ENCODE results near the gene KCNE4.

Gene KCNE4

GRCh38 chr2:223087466-223087865 is 35.5 kb downstream of the KCNE4 start:
- H3K4me2 ChIP-seq (ENCODE audit: low read depth, low read length), result no peak overlapping the region
- no peaks in the 10 kb centered on the region for H3K27me3 ChIP-seq (replicated peaks; ENCODE audit: insufficient read depth, low read length)
- H3K27ac ChIP-seq (ENCODE audit: low read length), result no peak overlapping the region
- no peak overlapping the region for H2AFZ ChIP-seq (ENCODE audit: low read length)
- no peak overlapping the region for H3K4me3 ChIP-seq (ENCODE audit: low read length)
- H3F3A ChIP-seq (ENCODE audit: insufficient read depth, low read length), result no peaks in the 10 kb centered on the region
- H3K79me2 ChIP-seq (ENCODE audit: low read length), result no peaks in the 10 kb centered on the region
- no peaks in the 10 kb centered on the region for H3K9me2 ChIP-seq (replicated peaks; ENCODE audit: insufficient read depth, low read length)
- no peaks in the 10 kb centered on the region for H3K4me1 ChIP-seq (ENCODE audit: low read length)
- H4K20me1 ChIP-seq (ENCODE audit: insufficient read depth, low read length), result no peaks in the 10 kb centered on the region
- no peak overlapping the region for H3K9ac ChIP-seq (ENCODE audit: low read length)
- H3K36me3 ChIP-seq (replicated peaks; ENCODE audit: insufficient read depth, low read length), result no peaks in the 10 kb centered on the region
- H3K9me3 ChIP-seq (replicated peaks; ENCODE audit: insufficient read depth, low read length), result no peaks in the 10 kb centered on the region
- DNase-seq, result no peak
- TF ChIP-seq EZH2phosphoT487 (IDR thresholded peaks at IDR 0.05; ENCODE audit: low read length), result no peak
- no peak for TF ChIP-seq EZH2 (optimal IDR thresholded peaks at IDR 0.05; ENCODE audit: low read depth, low read length)
- TF ChIP-seq, protein P1, sequence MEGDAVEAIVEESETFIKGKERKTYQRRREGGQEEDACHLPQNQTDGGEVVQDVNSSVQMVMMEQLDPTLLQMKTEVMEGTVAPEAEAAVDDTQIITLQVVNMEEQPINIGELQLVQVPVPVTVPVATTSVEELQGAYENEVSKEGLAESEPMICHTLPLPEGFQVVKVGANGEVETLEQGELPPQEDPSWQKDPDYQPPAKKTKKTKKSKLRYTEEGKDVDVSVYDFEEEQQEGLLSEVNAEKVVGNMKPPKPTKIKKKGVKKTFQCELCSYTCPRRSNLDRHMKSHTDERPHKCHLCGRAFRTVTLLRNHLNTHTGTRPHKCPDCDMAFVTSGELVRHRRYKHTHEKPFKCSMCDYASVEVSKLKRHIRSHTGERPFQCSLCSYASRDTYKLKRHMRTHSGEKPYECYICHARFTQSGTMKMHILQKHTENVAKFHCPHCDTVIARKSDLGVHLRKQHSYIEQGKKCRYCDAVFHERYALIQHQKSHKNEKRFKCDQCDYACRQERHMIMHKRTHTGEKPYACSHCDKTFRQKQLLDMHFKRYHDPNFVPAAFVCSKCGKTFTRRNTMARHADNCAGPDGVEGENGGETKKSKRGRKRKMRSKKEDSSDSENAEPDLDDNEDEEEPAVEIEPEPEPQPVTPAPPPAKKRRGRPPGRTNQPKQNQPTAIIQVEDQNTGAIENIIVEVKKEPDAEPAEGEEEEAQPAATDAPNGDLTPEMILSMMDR (IDR thresholded peaks at IDR 0.05; ENCODE audit: low read length), result no peak

DNA sequence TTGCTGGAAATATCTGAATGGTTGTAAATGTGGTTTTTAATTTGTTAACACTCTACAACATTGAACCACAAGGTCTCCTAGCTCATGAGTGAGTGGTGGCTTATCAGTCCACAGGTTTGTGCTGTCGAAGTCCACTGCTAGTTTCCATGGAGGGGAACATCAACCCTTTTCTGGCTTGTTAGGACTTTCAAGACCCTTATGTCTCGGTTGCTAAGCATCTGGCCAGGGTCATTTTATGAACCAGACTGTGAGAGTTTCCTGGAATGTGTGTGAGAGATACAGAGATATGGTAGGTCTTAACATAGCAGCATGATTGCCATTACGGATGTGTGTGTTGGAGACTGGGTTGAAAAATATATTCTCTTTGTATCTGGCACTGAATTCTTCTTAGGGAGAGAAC is 36.9 kb downstream of the KCNE4 start:
- Histone ChIP-seq H3K27ac (ENCODE audit: low read length) (no peak overlapping the region), H3K4me1 (ENCODE audit: low read length) (no peaks in the 10 kb centered on the region), H3K27me3 (replicated peaks; ENCODE audit: insufficient read depth, low read length) (no peaks in the 10 kb centered on the region), H3K79me2 (ENCODE audit: low read length) (no peaks in the 10 kb centered on the region), H3K36me3 (replicated peaks; ENCODE audit: insufficient read depth, low read length) (no peaks in the 10 kb centered on the region), H2AFZ (ENCODE audit: low read length) (no peak overlapping the region), H3K9me3 (replicated peaks; ENCODE audit: insufficient read depth, low read length) (no peaks in the 10 kb centered on the region), H3F3A (ENCODE audit: insufficient read depth, low read length) (no peaks in the 10 kb centered on the region), H3K9me2 (replicated peaks; ENCODE audit: insufficient read depth, low read length) (no peaks in the 10 kb centered on the region), H4K20me1 (ENCODE audit: insufficient read depth, low read length) (no peaks in the 10 kb centered on the region), H3K9ac (ENCODE audit: low read length) (no peak overlapping the region), H3K4me3 (ENCODE audit: low read length) (no peak overlapping the region), H3K4me2 (ENCODE audit: low read depth, low read length) (no peak overlapping the region)
- no peak for TF ChIP-seq EZH2 (optimal IDR thresholded peaks at IDR 0.05; ENCODE audit: low read depth, low read length)
- DNase-seq, result no peak

GRCh38 chr2:223090039-223090438 is 38.0 kb downstream of the KCNE4 start:
- Histone ChIP-seq H3K9me3 (replicated peaks; ENCODE audit: insufficient read depth, low read length) (no peaks in the 10 kb centered on the region), H4K20me1 (ENCODE audit: insufficient read depth, low read length) (no peaks in the 10 kb centered on the region), H3K4me1 (ENCODE audit: low read length) (no peaks in the 10 kb centered on the region), H2AFZ (ENCODE audit: low read length) (no peak overlapping the region), H3K36me3 (replicated peaks; ENCODE audit: insufficient read depth, low read length) (no peaks in the 10 kb centered on the region), H3K4me3 (ENCODE audit: low read length) (no peak overlapping the region), H3K9ac (ENCODE audit: low read length) (no peak overlapping the region), H3K79me2 (ENCODE audit: low read length) (no peaks in the 10 kb centered on the region), H3K4me2 (ENCODE audit: low read depth, low read length) (no peak overlapping the region), H3K27me3 (replicated peaks; ENCODE audit: insufficient read depth, low read length) (no peaks in the 10 kb centered on the region), H3F3A (ENCODE audit: insufficient read depth, low read length) (no peaks in the 10 kb centered on the region), H3K27ac (ENCODE audit: low read length) (no peak overlapping the region), H3K9me2 (replicated peaks; ENCODE audit: insufficient read depth, low read length) (no peaks in the 10 kb centered on the region)
- no peak for TF ChIP-seq EZH2 (optimal IDR thresholded peaks at IDR 0.05; ENCODE audit: low read depth, low read length)
- no peak for TF ChIP-seq EZH2phosphoT487 (IDR thresholded peaks at IDR 0.05; ENCODE audit: low read length)
- TF ChIP-seq, protein P1 (IDR thresholded peaks at IDR 0.05; ENCODE audit: low read length), result no peak
- no peak for DNase-seq

DNA sequence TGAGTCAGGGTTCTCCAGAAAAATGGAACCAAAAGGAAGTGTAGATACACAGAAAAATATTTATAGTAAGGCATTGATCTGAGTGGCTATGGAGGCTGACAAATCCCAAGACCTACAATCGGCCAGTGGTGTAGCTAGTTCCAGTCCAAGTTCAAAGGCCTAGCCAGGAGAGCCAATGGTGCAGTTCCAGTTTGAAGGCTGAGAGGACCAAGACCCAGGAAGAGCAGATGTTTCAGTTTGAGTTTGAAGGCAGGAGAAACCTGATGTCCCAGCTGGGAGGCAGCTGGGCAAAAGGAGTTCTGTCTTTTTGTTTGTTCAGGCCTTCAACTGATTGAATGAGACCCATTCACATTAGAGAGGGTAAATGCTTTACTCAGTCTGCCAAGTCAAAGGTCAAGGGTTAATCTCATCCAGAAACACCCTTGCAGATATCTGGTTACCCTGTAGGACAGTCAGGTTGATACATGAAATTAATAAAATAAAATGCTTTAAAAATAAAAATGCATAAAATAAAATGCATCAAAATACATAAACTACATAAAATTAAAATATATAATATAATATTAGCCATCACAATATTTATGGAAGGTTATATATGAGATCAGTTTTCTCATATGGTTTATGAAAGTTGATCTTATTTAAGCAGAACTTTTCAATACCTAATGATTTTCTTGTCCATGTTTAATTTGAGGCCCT is 38.7 kb downstream of the KCNE4 start:
- DNase-seq, result no peak
- Histone ChIP-seq H2AFZ (ENCODE audit: low read length) (no peak overlapping the region), H3K36me3 (replicated peaks; ENCODE audit: insufficient read depth, low read length) (no peaks in the 10 kb centered on the region), H3K9me3 (replicated peaks; ENCODE audit: insufficient read depth, low read length) (no peaks in the 10 kb centered on the region), H3K4me2 (ENCODE audit: low read depth, low read length) (no peak overlapping the region), H3K79me2 (ENCODE audit: low read length) (no peaks in the 10 kb centered on the region), H3K27ac (ENCODE audit: low read length) (no peak overlapping the region), H3K9ac (ENCODE audit: low read length) (no peak overlapping the region), H3K27me3 (replicated peaks; ENCODE audit: insufficient read depth, low read length) (no peaks in the 10 kb centered on the region), H3K4me1 (ENCODE audit: low read length) (no peaks in the 10 kb centered on the region), H3F3A (ENCODE audit: insufficient read depth, low read length) (no peaks in the 10 kb centered on the region), H3K4me3 (ENCODE audit: low read length) (no peak overlapping the region), H3K9me2 (replicated peaks; ENCODE audit: insufficient read depth, low read length) (no peaks in the 10 kb centered on the region), H4K20me1 (ENCODE audit: insufficient read depth, low read length) (no peaks in the 10 kb centered on the region)
- TF ChIP-seq, protein P1 (IDR thresholded peaks at IDR 0.05; ENCODE audit: low read length), result no peak
- TF ChIP-seq EZH2 (optimal IDR thresholded peaks at IDR 0.05; ENCODE audit: low read depth, low read length) (no peak), EZH2phosphoT487 (IDR thresholded peaks at IDR 0.05; ENCODE audit: low read length) (no peak)
